GM13976 (cell line): ENCODE data around the gene PODXL.

Experiments used
- DNase-seq: peaks from one replicate; pipeline ENCODE4 v3.0.0; 2012; ENCODE audit warnings: low spot score
- in situ Hi-C: fragments of 300-500 bp; cut with MboI; formaldehyde crosslinking; loops from one replicate; pipeline ENCODE4 v1.12.0; 2022; ENCODE audit warnings: low sequenced_read_pairs, mixed read lengths, inconsistent platforms; ENCODE audit not compliant: unreplicated experiment
- TF ChIP-seq, protein P1 (sequence below): IDR thresholded peaks from 2 replicates; pipeline ENCODE4 v1.5.1; 2012; ENCODE audit warnings: borderline replicate concordance, mild to moderate bottlenecking; ENCODE audit not compliant: insufficient read depth; ENCODE audit errors: extremely low read depth, missing control alignments, control extremely low read depth

PODXL gene

DNA sequence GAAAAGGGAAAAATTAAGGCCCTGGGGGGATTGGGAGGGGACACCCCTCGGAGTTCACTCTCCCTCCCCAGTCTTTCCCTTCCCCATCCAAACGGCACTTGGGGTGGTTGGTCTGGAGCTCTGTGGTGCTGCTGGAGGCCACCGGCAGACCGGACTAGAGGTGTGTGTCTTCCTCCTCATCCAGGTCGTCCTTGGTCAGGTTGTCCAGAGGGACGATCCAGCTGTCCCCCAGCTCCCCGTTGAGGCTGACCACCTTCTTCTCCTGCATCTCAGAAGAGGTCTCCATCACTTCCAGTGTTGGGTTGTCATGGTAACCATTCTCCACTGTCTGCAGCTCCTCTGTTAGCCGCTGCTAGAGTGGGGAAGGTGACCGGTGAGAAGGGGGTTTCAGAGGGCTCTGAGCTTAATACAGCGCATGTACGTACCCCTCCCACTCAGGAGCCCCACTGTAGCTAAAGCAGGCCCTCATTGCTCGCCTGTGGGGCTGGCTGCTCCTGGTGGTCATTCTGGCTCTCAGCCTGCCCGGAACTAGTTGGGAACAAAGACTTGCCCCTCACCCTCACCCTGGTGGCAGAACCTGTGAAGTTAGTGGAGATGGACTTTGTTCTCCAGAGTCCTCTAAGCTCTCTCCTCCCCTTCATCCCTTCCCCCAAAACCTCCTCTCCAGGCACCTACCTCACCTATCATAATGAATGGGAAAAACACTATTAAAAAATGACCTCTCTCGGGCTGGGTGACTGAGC is 52.1 kb downstream of the PODXL start:
- in situ Hi-C loops = no loop called here
- no peak for DNase-seq
- TF ChIP-seq, protein P1, sequence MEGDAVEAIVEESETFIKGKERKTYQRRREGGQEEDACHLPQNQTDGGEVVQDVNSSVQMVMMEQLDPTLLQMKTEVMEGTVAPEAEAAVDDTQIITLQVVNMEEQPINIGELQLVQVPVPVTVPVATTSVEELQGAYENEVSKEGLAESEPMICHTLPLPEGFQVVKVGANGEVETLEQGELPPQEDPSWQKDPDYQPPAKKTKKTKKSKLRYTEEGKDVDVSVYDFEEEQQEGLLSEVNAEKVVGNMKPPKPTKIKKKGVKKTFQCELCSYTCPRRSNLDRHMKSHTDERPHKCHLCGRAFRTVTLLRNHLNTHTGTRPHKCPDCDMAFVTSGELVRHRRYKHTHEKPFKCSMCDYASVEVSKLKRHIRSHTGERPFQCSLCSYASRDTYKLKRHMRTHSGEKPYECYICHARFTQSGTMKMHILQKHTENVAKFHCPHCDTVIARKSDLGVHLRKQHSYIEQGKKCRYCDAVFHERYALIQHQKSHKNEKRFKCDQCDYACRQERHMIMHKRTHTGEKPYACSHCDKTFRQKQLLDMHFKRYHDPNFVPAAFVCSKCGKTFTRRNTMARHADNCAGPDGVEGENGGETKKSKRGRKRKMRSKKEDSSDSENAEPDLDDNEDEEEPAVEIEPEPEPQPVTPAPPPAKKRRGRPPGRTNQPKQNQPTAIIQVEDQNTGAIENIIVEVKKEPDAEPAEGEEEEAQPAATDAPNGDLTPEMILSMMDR = no peak

DNA sequence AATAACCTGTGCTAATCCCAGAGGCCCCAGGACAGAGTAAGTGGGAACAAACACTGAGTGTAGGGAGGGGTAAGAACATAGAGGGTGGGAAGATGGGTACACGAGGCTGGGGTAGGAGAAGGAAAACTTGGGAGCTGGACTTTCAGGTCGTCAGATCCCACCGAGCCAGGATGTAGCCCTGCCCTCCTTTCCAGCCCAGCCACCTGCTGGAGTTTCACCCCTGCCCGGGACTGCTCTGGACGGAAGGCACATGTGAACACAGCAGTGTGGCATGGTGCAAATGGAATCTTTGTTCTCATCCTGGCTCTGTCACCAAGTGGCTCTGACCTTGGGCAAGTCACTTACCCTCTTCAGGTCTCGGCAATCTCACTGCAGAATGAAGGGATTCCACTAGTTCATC is 52.8 kb downstream of the PODXL start:
- TF ChIP-seq, protein P1 = no peak
- in situ Hi-C loops = no loop called here
- DNase-seq = no peak

DNA sequence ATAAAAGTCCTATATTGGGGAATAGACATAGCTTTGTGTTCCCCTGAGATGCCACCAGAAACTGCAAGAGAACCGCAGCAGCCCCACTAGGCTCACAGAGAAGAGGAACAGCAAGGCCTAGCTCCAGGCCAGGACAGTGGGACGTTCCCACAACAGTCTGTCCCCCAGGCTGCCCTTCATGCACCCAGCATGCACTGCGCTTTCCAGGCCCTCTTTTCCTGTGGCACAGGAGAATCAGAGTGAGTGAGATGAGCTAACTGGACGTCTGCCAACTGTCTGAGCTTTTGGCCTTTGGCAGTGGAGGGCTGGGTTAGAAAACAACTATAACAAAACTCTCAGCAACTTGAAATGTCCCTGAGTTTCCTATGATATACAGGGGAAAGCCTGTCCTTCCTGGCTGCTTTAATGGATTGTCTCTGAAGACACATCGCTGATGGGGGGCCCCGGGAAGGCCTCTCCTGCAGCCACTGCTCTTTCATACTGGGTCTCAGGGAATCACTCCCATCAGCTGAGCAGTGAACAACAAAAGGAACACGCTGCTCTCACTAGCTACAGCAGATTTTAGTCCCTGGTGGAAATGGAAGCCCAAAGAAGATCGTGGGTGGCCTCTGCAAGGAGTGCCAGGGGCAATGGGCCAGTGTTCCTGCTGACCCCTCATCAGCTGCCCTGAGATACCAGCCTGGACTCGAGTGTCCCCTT is 53.5 kb downstream of the PODXL start:
- TF ChIP-seq, protein P1 = no peak
- DNase-seq = no peak
- in situ Hi-C loops = no loop called here

DNA sequence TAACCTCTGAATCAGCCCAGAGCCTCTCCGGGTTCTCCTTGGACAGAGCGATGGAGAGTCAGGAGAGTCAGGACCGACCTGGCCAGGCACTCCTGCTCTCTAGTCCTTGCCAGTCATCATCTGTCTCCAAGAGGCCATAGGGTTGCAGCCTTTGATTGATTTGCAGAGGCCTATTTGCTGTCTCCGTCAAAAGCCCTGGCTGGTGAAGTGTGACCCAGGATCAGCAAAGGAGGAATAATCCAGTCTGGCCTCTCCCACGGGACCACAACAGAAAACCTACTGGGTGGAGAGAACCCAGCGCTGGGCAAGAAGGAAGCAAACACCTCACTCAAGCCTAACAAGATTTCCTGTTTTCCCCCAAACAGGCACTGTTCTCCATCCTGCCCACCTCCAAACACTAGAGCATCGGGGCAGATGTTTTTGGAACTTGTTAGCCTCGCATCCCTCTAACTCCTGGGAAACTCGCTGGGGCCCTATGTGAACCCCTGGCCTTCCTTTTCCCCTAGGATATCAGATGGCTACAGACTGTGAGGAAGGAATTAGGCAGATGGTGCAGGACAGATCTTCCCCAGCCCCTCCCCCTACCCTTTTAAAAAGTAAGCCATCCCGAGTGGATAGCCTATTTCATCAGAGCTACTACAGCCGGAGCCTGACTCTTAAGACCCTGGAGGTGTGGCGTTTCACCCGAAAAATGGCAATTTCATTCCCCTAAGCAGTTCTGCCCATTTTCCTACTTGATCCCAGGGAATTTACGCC is 54.3 kb downstream of the PODXL start:
- TF ChIP-seq, protein P1 = no peak
- DNase-seq = no peak
- in situ Hi-C loops = no loop called here

DNA sequence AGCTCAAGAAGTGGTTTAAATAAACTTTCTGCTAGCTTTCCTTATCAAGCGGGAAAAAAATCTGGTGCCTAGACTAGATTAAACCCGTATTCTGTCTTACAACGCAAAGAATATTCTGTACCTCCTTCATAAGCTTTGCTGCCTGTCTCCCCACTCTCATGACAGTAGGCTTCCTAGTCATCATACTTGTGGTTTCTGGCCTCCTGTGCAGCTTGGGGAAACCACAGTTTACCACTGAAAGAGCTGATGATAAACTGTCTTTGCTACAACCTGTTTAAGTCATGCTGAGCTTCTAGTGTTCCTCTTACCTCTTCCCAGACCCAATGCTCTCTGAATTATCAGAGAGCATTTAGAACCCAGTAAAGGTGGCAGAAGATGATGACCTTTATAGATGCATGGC is 55.0 kb downstream of the PODXL start:
- DNase-seq = no peak
- in situ Hi-C loops = no loop called here
- TF ChIP-seq, protein P1 = no peak

DNA sequence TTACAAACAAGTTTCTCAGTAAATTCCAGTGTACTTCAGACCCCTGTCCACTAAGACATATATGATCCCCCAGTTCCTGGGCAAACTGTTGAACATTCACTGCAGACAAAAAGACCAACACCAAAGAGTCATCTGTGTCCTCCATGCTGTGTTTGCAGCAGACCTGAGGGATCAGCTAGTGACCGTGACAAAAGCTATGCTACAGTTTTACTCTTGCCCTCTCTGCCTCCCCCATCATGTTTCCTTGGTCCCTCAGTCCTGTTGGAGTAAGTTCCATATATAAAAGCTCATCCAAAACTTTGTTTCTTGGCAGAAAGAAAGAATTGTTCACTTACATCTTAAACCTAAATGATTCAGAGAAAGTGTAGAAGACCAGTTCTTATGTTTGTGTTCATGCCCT is 56.1 kb downstream of the PODXL start:
- in situ Hi-C loops = no loop called here
- TF ChIP-seq, protein P1 = no peak
- DNase-seq = no peak
